Stimulated activated CD4-positive, alpha-beta T cell treated with anti-CD3 and anti-CD28 coated beads, TNF-alpha, amount 100 ng/mL, for 24 hours (primary cell): Measurements from ENCODE around the gene BASP1.
A peak's percentile ranks its signal among the peaks of the same experiment; 100 is the strongest.
"Not testable (repeated sequence)": the region's sequence is repeated elsewhere in the genome, so short reads cannot be mapped to it uniquely, and the experiment has no call there.

ENCODE experiments used
- DNase-seq, 3 experiments: peaks; one replicate each; pipeline ENCODE4 v3.0.0-alpha.2; 2020; ENCODE audit warnings: low read depth in 3 of 3

BASP1 gene

DNA sequence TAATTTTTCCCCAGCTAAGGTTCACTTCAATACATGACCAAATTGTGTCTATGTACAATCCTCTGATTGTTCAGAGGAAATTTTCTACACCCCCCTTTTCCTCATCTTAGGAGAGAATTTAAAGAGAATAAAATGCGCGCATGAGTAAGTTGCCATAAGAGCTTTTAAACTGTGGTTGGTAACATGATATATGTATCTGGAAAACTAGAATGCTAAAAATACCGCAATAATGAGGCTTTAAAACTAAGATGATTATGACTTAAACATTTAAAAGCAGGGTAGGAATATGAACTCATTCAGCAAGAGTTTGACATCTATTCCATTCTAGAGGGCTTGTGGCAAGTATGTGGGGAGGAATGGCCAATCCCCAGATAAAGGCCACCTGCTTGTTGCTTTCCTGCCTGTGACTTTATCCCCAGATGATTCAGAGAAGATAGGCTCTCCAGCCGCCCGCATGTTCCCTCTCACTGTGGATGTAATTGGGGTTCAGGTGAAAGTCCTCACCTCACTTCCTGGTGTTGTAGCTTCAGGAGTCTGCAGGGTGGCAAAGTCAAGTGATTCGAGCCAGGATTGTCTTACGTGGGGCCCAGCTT, 26.5 kb upstream of the BASP1 start:
- no peak for DNase-seq

DNA sequence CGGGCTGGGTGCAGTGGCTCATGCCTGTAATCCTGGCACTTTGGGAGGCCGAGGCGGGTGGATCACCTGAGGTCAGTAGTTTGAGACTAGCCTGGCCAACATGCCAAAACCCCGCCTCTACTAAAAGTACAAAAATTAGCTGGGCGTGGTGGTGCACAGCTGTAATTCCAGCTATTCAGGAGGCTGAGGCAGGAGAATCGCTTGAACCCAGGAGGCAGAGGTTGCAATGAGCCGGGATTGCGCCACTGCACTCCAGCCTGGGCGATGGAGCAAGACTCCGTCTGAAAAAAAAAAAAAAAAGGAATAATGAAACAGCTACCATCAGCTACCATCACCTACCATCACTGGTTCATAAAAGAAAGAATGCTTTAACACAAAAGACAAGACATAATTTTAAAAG, 25.9 kb upstream of the BASP1 start:
- not testable (repeated sequence) for DNase-seq

DNA sequence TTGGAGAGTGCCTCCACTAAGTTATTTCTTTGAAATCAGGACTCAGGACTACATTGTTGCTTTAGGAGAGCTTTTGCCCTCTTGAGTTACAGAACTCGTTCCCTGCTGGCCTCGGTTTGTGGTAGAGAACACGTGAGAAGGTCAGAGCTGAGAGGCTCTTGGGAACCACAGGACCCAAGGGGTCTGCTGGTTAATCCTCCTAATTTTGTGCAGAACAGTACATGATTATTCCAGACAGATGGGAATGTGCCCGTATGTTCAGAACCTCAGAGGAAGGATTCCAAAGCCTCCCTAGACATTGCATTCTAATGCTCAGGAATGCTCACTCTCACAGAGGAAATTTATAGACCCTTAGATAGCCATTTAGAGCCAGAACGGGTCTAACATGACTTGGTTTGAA, 25.2 kb upstream of the BASP1 start:
- no peak for DNase-seq

DNA sequence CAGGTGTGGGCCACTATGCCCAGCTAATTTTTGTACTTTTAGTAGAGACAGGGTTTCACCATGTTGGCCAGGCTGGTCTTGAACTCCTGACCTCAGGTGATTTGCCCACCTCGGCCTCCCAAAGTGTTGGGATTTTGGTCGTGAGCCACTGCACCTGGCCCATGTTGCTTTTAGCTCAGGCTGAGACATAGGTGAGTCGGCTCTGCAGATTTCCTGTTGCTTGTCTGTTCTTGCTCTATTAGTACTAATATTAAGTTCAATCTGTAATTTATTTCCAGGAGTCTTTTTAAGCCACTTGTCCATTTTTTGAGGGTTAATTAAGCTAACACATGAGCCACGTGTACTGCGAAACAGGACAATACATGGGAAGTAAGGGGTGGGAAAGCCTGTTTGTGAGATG, 21.4 kb upstream of the BASP1 start:
- no peak for DNase-seq

DNA sequence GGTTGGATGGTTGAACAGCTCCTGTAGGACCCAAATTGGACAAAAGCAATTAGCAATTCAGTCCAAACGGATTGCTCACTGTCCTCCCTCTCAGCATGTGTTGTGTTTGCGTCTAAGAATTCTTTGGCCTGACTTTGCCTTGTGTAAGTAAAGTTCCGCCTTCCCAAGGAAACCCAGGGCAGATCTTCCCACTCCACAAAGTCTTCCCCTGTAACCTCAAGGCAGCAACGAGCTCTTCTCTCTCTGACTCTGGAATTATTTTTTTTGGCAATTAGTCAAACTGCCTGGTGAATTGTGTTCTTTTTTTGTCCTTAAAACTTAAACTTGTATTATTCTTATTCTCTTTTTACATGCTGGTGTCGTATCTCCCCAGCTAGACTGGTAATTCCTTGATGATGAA, 20.7 kb upstream of the BASP1 start:
- no peak for DNase-seq

DNA sequence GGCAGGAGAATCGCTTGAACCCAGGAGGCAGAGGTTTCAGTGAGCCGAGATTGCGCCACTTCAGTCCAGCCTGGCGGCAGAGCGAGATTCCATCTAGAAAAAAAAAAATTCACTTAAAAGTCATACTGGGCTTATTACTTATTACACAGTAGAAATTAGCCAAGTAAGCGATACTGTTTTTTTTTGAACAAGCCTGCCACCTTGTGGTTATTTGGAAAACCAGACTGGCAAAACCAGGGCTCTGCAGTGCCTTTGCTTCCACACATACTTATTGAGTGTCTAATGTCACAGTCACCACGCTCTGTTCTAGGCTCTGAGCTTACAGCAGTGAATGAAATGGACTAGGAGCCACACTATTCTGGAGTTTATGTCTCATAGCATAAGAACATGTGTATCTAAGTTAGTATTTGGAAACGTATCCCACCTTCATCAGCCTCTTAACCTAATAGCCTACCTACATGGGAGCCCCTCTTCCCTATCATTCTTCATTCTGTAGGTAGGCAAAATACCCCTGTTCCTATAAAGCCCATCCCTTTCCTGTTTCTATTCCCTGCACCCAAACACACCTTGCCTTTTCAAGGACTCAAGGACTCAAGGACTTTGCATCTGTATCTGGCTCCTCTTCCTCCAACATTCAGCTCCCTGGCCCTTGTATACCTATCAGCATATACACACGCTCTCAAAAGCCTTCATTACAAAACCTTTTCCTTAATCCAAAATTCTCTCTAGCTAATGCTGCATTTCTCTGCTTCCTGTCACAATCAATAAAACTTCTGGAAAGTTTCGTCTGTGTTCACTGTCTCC, 13.9 kb upstream of the BASP1 start:
- no peak for DNase-seq

DNA sequence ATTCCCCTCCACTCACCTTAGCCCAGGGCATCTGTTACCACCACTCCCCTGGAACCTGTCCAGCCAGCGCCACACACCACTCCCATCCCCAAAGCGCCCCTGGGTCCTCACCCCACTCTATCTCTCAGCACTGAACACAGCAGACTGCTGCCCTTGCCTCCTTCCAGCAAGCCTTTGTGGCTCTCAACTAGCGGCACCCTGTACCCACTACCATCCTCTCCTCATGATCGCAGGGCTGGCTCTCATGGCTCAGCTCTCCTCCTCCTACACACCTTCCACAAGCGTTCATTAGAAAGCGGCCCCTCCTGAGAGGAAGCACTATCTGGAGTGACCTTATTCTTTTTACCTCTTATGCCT, 13.3 kb upstream of the BASP1 start:
- no peak for DNase-seq

DNA sequence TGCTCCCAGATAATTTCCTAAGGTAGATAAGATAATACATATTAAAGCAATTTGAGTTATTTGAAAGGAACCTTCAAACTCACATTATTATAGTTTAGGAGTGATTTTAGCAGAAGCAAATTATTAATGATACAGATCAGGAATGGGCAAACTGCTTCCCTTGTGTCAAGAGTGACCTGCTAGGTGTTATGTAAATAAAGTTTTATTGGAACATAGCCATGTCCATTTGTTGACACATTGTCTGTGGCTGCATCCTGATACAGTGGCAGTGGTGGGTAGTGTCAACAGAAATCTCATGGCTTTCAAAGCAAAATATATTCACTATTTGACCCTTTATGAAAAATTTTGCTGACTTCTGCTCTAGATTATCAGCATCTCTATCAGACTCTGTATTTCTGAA, 11.4 kb upstream of the BASP1 start:
- DNase-seq, result no peak

DNA sequence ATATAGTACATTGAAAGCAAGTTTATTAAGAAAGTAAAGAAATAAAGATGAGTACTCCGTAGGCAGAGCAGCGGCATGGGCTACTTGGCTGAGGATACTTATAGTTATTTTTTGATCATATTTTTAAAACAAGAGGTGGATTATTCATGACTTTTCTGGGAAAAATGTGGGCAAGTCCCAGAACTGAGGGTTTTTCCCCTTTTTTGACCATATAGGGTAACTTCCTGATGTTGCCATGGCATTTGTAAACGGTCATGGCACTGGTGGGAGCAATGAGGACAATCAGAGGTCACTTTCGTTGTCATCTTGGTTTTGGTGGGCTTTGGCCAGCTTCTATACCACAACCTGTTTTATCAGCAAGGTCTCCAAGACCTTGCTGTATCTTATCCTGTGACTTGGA, 5.2 kb upstream of the BASP1 start:
- no peak for DNase-seq

DNA sequence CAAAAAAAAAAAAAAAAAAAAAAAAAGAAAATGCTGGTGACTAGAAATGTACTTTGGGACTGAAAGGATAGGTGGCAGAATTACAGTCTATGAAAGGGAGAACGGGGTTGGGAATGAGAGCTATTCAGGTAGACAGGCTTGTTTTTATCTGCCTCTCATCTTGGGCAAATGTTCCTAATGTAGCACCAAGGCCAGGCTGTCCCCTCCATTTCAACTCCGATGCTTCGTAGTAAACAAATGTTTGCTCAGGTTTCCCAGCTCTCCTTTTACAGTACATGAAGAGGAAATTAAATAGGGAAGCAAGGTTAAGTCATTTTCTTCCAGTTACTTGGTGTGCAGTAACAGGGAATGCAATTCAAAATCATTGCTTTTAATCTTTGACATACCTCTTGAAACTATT, 4.4 kb upstream of the BASP1 start:
- no peak for DNase-seq

DNA sequence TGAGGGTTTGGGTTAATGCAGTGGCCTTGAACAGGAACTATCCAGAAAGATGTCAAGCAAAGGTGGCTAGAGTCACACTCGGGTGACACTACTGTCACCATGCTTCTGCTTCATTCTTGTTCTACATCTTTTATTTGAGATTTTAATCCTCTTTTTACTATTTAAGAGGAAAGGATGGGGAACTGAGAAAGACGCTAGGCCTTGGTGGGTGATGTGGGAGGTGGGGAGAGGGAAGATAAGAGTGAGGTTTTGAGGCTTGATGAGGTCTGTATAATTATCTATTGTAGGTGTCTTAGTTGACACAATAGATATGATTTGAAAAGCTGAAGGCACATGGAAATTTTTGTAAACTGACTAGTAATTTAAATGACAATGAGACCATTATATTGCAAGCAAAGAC, 3.5 kb upstream of the BASP1 start:
- no peak for DNase-seq

DNA sequence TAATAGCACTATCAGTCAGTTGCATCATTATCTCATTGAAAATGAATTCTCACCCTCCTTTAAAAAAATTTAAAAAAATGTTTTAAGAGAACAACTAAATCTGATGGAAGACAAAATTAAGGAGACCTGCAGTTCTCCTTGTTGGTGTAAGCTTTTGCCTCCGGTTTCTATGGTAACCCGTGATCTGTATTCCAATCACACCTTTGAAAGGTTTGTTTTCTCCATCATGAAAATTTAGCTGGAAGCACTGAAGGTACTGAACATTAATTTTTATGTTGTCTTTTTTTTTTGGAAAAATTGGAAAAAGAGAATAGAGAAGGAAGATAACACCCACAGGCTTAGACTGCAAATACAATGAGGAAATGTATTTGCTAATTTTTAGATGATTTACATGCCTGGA, 2.5 kb upstream of the BASP1 start:
- DNase-seq, result no peak

DNA sequence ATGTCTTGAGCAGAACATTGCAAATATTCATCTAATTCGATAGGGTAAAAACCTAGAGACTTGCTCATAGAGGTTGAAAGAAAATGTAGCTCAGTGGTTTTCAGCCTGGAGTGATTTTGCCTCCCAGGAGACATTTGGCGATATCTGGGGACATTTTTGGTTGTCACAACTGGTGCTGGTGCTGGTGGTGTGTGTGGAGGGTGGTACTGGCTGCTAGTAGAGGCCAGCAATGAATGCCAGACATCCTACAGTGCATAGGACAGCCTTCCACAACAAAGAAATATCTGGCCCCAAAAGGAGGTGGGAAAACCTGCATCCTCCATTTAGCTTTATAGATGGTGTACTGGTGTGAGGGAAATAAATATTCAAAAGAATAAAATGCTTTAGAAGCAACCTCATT, 2.1 kb upstream of the BASP1 start:
- DNase-seq, result no peak

DNA sequence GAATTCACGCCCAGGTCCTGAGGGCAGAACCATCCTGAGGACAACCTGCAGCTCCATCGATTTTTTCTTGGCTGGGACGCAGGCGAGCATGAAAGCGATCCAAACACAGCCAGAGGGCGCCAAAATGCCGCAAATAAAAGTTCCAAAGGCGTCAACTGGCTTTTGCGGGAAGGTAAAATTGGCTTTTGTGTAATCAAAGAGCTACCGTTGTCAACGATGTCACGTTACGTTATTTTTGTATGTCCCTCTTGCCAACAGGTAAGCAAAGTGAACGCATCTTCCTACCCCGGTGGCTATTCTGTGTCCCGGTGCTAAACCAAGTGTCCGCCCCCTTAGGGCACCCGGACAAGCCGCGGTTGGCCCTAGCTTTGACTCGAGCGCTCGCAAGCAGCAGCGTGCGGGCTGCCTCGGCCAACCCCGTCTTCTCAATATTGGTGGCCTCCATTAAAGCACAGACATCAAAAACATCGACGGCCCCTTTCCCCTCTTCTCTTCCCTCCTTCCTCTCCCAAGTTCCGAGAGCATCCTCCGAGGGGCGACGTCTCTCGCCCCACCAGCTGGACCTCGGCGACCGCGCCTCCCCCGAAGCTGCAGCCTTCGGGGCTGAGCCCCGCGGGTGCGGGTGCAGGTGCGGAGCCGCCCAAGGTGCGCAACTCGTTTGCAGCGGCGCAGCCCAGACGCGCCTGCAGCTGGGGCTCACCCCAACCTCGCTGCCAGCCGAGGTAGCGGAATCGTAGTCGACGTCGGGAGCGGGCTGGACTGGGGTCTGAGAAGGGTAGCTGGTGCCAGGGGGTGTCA, 1.1 kb upstream of the BASP1 start:
- peak in 1 of 3 experiments; percentile 55 for DNase-seq

DNA sequence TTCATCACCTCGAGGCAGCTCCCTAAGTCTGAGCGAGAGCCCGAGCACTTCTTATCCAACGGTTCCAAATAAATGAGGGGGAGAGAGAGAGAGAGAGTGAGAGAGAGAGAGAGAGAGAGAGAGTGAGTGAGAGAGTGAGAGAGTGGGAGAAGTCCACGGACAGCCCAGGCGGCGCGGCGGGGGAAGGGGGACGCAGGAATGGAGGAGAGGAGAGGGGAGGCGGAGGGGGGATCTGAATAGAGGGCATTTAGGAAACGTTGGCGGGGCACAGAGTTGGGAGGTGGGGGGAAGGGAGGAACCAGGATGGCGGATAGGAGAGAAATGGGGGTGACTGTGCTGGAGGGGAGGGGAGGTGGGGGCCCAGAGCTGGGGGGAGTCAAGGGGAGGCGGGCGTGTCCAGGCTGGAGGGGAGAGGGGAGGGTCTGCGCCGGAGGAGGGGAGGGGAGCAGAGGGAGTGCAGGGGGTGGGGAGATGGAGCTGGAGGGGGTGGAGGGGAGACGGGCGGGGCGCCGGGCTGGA, 398 bp upstream of the BASP1 start:
- DNase-seq, result no peak

DNA sequence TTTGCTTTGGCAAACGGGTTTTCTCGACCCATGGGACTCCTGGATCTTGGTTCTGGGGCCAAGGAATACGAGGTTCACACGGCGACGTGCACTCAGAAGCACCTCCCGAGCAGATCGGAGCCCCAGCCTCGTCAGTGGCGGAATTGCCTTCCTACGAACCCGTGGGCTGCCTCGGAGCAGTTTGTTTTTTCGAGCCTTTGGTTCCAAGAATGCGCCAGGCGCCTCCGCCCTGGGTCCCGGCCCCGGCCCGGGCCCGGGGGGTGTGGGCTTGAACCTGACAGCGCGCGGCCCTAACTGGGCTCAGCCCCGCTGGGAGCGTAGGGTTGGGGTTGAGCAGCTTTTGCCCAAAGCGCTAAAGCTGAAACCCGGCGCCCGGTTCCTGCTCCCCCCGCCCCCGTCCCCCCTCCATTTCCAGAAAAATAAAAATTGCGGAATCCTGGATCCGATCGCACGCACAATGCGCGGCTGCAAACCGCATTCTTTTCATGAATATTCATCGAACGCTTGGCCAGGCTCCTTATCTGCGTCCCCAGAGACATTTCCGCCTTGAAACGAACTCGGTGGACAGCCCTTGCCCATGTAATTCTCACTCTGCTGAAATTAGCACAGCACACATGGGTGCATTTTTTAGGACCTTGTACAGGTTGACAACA, 1.0 kb downstream of the BASP1 start:
- no peak for DNase-seq

DNA sequence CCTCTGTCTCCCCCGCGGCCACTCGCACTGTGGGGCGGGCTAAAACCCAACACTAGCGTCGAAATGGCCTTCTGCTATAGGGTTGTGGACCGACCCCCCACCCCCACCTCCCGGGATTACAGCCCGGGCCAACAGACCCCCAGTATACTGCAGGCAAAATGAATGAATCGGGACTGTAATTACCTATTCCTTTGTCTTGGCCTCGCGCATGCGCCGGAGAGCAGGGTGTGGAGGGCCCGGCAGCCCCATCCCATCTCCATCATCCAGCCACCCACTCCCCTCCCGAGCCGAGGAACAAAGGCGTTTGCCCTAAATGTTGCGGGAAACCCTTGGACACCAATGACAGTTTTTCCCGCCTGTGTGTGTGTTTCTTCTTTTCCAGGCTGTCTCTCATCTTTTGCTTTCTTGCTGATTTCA, 1.6 kb downstream of the BASP1 start:
- no peak for DNase-seq

DNA sequence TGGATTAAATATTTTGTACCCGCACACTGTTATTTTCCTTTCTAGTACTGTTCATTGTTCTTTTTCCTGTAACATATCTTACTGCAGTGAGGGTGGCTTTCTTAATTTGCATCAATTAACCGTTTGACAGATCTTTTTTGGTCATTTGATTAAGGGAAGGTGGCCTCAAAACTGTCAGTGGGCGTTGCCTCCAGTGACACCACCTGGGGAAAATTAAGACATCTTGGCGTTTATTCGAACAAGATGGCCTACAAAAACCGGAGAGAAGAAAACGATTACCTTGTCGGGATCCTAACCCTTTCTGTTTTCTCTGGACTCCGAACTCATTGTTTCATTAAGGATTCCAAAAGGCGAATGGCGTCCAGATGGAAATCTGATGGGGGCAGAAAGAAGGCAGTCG, 2.0 kb downstream of the BASP1 start:
- no peak for DNase-seq

DNA sequence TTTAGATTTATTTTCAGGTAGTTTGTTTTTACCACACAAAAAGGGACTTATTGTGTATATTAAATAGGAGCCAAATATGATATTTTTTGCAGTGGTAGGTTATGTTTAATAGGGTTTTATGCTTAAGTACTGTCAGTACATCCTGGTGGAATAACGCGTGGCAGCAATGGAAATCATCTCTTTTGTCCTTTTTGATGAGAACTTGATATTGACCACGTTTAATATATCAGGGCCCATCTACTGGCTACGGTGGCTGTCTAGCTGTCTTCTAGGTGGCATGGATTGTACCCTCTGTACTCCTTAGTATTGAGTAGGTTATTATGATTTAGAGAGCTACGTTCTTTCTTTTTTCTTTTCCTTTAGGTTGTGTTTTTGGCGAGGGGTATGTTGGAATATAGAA, 2.6 kb downstream of the BASP1 start:
- DNase-seq, result no peak

DNA sequence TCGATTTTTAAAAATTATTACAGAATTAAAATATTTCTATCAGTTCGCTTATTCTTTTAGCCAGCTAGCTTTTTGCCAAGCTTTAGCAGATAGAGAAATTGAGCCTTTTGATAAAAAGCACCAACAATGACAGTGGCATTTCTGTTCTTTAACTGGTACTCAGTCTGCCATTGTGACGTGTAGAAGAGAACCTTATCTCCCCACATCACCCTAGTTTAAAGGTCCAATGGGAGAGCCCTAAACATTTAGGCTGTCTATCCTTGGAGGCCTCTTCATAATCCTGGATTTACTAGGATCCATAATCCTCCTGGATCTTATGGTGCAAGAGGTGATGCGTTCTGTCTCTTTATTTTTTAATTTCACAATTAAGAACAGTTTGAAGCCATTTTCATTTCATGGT, 3.0 kb downstream of the BASP1 start:
- no peak for DNase-seq

DNA sequence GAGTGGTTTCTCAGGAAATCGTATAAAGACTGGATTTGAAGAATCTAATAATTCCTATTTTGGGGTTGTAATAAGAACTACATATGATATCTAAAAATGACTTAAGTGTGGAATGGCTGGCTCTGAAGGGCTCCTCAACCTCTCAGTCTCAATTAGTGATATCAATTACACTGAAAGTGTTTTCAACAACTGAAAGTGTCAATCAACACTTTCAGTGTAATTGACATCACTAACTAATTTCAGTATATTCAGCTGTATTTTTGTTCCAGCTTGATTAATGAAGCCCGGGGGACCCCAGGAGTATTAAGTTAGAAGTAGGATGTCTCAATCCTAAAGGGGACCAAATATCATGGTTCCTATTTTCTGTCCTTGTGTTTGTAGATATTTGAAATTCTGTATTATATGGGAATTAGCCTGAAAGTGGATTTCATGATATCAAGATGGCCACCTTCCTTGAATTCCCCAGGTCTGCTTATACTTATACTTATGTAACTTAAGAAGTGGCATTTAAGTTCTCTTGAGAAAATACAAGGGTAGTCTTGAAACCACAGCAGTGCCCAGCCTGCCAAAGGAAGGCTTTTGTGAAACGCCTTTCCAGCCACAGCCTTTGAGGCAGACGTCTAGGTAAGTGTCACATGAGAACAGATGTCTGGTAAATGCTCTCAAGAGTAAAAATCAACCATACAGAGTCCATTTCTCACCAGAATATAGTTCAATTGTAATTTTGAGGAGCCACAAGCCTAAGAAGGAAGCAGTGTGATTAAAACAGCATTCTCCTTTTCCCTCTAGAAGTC, 4.6 kb downstream of the BASP1 start:
- DNase-seq, result no peak

DNA sequence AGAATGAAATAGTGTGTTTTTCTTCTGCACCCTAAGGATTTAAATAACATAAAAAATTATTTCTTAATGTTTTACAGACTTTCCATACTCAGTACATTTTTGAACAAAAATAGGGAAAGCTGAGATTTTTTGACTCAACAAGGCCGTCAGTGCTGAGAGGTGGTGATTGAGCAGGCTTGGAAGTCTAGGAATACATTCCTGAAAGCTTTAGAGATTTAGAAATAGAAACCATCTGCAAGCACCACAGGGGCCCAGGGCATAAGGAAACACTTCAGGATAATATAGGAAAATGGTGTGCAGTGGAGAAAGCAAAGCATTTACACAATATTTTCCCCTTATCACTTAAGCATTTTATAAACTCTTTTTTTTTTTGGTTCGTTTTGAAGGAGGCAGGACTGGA, 5.2 kb downstream of the BASP1 start:
- no peak for DNase-seq
